Measurements from ENCODE around the gene MISP3.

DNA sequence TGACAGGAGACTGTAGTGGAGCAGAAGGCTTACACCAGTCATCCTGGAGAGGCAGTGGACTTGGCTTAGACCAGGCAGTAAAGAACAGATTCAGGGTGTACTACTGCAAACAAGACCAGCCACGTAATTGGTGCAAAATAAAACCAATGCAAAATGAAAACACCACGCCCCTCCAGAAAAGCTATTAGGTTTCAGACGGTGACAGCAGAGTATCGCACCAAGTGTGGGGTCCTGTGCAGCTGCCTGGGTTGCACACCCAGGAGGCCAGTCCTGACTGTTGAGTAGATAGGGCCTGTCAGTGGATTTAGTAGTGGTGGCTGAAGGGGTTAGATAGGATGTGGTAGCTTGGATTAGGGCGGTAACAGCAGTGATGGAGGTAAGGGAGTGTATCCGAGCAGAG is 50.3 kb downstream of the MISP3 start:
- TF ChIP-seq, protein P1, sequence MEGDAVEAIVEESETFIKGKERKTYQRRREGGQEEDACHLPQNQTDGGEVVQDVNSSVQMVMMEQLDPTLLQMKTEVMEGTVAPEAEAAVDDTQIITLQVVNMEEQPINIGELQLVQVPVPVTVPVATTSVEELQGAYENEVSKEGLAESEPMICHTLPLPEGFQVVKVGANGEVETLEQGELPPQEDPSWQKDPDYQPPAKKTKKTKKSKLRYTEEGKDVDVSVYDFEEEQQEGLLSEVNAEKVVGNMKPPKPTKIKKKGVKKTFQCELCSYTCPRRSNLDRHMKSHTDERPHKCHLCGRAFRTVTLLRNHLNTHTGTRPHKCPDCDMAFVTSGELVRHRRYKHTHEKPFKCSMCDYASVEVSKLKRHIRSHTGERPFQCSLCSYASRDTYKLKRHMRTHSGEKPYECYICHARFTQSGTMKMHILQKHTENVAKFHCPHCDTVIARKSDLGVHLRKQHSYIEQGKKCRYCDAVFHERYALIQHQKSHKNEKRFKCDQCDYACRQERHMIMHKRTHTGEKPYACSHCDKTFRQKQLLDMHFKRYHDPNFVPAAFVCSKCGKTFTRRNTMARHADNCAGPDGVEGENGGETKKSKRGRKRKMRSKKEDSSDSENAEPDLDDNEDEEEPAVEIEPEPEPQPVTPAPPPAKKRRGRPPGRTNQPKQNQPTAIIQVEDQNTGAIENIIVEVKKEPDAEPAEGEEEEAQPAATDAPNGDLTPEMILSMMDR (IDR thresholded peaks at IDR 0.05; ENCODE audit: poor library complexity, severe bottlenecking), result no peak
- TF ChIP-seq EZH2 (IDR thresholded peaks at IDR 0.05; ENCODE audit: borderline replicate concordance, insufficient read depth, low read length, poor library complexity, severe bottlenecking), result no peak
- no peak for TF ChIP-seq POLR2AphosphoS5 (IDR thresholded peaks at IDR 0.05)
- TF ChIP-seq MXI1 (conservative IDR thresholded peaks at IDR 0.05; ENCODE audit: poor library complexity, severe bottlenecking), result no peak

Data from neural cell (in vitro differentiated cells).